CD14-positive monocyte (primary cell): ENCODE measurements around the gene LMBRD1. TPM values are rescaled to one million over a fixed set of nuclear protein-coding genes. Genes with fewer than 3 reads are reported as not detected.

Experiments
- DNase-seq, 3 donors: peaks; one replicate each; pipeline ENCODE4 v3.0.0-alpha.2; 2011 to 2022
- H2AFZ ChIP-seq: 2 replicates; pipeline ENCODE4 v1.6.0; 2012; ENCODE audit warnings: mild to moderate bottlenecking, low read depth, low read length, inconsistent platforms; ENCODE audit not compliant: insufficient read depth, poor library complexity, severe bottlenecking
- H3K27ac ChIP-seq, 2 donors: 1 replicate in 1 of 2; 2 replicates in 1 of 2; pipeline ENCODE4 v1.5.1; 2012 to 2013; ENCODE audit warnings: low read length in 2 of 2, control low read depth in 1 of 2, inconsistent platforms in 1 of 2, low read depth in 1 of 2, mild to moderate bottlenecking in 1 of 2
- H3K27me3 ChIP-seq, 2 donors: one replicate each; pipeline versions ENCODE4 v1.6.0 to v1.6.1; 2011 to 2013; ENCODE audit warnings: low read length in 2 of 2; ENCODE audit not compliant: control insufficient read depth in 2 of 2, insufficient read depth in 2 of 2
- H3K36me3 ChIP-seq, 2 donors: replicated peaks in 1 of 2; 1 replicate in 1 of 2; 2 replicates in 1 of 2; pipeline versions ENCODE4 v1.5.1 to v1.6.1; 2012 to 2013; ENCODE audit warnings: low read length in 2 of 2, control low read depth in 1 of 2, inconsistent platforms in 1 of 2, mild to moderate bottlenecking in 1 of 2; ENCODE audit not compliant: insufficient read depth in 2 of 2, control insufficient read depth in 1 of 2
- H3K4me1 ChIP-seq, 2 donors: 1 replicate in 1 of 2; 2 replicates in 1 of 2; pipeline versions ENCODE4 v1.5.1 to v1.6.1; 2012 to 2013; ENCODE audit warnings: low read length in 2 of 2, control low read depth in 1 of 2, inconsistent platforms in 1 of 2, mild to moderate bottlenecking in 1 of 2, moderate library complexity in 1 of 2; ENCODE audit not compliant: insufficient read depth in 2 of 2, control insufficient read depth in 1 of 2
- H3K4me2 ChIP-seq: replicated peaks from 2 replicates; pipeline ENCODE3; 2012; ENCODE audit warnings: low read length, moderate library complexity, mild to moderate bottlenecking; ENCODE audit not compliant: poor library complexity, severe bottlenecking; ENCODE audit errors: extremely low read depth
- H3K4me3 ChIP-seq, 3 experiments: fragments of 200-600 bp in 1 of 3; sonication (generic) in 1 of 3; replicated peaks in 1 of 3; 1 replicate in 2 of 3; 2 replicates in 1 of 3; pipeline ENCODE4 v1.5.1; 2011 to 2013; ENCODE audit warnings: low read length in 3 of 3, mild to moderate bottlenecking in 3 of 3, control low read depth in 2 of 3, low read depth in 2 of 3, inconsistent platforms in 1 of 3, moderate library complexity in 1 of 3
- H3K79me2 ChIP-seq: 2 replicates; pipeline ENCODE4 v1.6.0; 2012; ENCODE audit warnings: mild to moderate bottlenecking, control low read depth, inconsistent platforms, low read length, moderate library complexity; ENCODE audit not compliant: insufficient read depth
- H3K9ac ChIP-seq: 2 replicates; pipeline ENCODE4 v1.6.0; 2017; ENCODE audit warnings: low read length, mild to moderate bottlenecking; ENCODE audit not compliant: insufficient read depth, poor library complexity, severe bottlenecking
- H3K9me3 ChIP-seq, 2 donors: replicated peaks in 1 of 2; 1 replicate in 1 of 2; 2 replicates in 1 of 2; pipeline versions ENCODE4 v1.5.1 to v1.6.1; 2012 to 2013; ENCODE audit warnings: low read length in 2 of 2, control low read depth in 1 of 2; ENCODE audit not compliant: control insufficient read depth in 1 of 2, insufficient read depth in 1 of 2
- H4K20me1 ChIP-seq: 2 replicates; pipeline ENCODE4 v1.6.0; 2012; ENCODE audit warnings: mild to moderate bottlenecking, low read length, control low read depth, moderate library complexity; ENCODE audit not compliant: insufficient read depth
- H3K27ac Mint-ChIP-seq, 7 donors: one replicate each; pipeline ENCODE4 v1.8.0; 2020; ENCODE audit warnings: mild to moderate bottlenecking in 7 of 7, mixed read lengths in 7 of 7, moderate library complexity in 6 of 7, inconsistent platforms in 2 of 7
- H3K27me3 Mint-ChIP-seq, 3 donors: one replicate each; pipeline ENCODE4 v1.8.0; 2021 to 2022; ENCODE audit warnings: low read depth in 3 of 3, mild to moderate bottlenecking in 3 of 3, mixed read lengths in 3 of 3, moderate library complexity in 3 of 3, inconsistent platforms in 1 of 3
- H3K36me3 Mint-ChIP-seq, 2 donors: one replicate each; pipeline ENCODE4 v1.8.0; 2020; ENCODE audit warnings: mixed read lengths in 2 of 2, inconsistent platforms in 1 of 2, mild to moderate bottlenecking in 1 of 2
- H3K4me1 Mint-ChIP-seq: one replicate; pipeline ENCODE4 v1.8.0; 2020; ENCODE audit warnings: mild to moderate bottlenecking, mixed read lengths
- H3K4me3 Mint-ChIP-seq, 2 donors: one replicate each; pipeline ENCODE4 v1.8.0; 2020; ENCODE audit warnings: mild to moderate bottlenecking in 2 of 2, mixed read lengths in 2 of 2, moderate library complexity in 1 of 2
- H3K9me3 Mint-ChIP-seq, 7 donors: one replicate each; pipeline ENCODE4 v1.8.0; 2020 to 2022; ENCODE audit warnings: mixed read lengths in 7 of 7, mild to moderate bottlenecking in 6 of 7, moderate library complexity in 6 of 7, inconsistent platforms in 2 of 7
- WGBS: methylation state at CpG from one replicate; pipeline ENCODE4 v1.1.5; 2013; ENCODE audit warnings: missing lambda C conversion rate; ENCODE audit not compliant: insufficient coverage; 5-methylcytosine and 5-hydroxymethylcytosine counted together
- intact Hi-C, 2 donors: fragments of 100-400 bp; cut with micrococcal nuclease; formaldehyde crosslinking; loops; one replicate each; pipeline versions ENCODE4 v1.15.0 to v1.15.1; 2023
- polyA plus RNA-seq, 3 donors: library from polyadenylated mRNA; depleted of rRNA in 1 of 3; unstranded in 2 of 3; stranded (reverse) in 1 of 3; fragments of 300-500 nt in 2 of 3; fragments of >200 nt in 1 of 3; fragmentation: Illumina TruSeq in 2 of 3; gene quantifications; 1 replicate in 2 of 3; 2 replicates in 1 of 3; pipeline ENCODE4 v1.2.3, GENCODE V29; 2012 to 2021
- TF ChIP-seq, protein P1 (sequence below): fragments of 200-600 bp; IDR thresholded peaks from one replicate; pipeline ENCODE4 v1.8.0; 2022; ENCODE audit warnings: antibody characterized with exemption, mild to moderate bottlenecking

Gene LMBRD1
- polyA plus RNA-seq, 3 donors: 24.7 to 71.6 (median 64.2) TPM

DNA sequence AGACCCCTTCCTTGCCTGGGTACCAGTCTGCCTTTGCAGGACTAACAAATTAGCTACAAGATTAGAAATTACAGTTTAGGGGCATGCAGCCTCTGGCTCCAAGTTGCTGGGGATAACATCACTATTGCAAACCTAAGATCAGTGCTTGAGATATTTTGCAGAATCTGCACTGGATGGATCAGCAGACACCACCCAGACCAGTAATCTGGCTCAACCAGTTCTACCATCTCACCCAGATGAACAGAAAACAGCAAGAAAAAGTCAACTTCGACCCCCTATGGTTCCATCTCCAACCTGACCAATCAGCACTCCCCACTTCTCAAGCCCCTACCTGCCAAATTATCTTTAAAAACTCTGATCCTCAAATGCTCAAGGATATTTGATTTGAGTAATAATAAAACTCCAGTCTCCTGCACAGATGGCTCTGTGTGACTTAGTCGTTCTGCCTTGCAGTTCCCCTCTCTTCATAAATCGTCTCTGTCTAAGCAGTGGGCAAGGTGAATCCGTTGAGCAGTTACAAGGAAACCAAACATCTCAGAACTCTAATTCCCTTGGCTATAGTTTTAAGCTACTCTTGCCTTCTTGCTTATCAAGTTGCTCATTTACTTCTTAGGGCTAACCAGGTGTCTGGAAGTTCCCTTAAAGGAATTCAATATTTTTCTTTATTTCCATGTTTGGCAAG, 16.1 kb upstream of the LMBRD1 start:
- DNase-seq: no peak
- peaks cover 0 to 8% (median 4%) of the 10 kb centered on the region in 7 donors for H3K9me3 Mint-ChIP-seq
- Histone ChIP-seq H3K9ac (no peak overlapping the region), H3K27me3 (no peaks in the 10 kb centered on the region), H2AFZ (peak overlapping the region; percentile 52), H3K4me2 (peak overlapping the region; percentile 44), H3K4me3 (peak overlapping the region in 1 of 3 experiments; percentile 42), H3K36me3 (no peaks in the 10 kb centered on the region), H3K9me3 (no peaks in the 10 kb centered on the region), H3K4me1 (peaks cover 20 to 32% of the 10 kb centered on the region in 2 donors), H3K27ac (peak overlapping the region in 1 of 2 donors; percentile 75), H4K20me1 (no peaks in the 10 kb centered on the region), H3K79me2 (no peaks in the 10 kb centered on the region)
- H3K27me3 Mint-ChIP-seq: peaks cover 0 to 1% (median 0%) of the 10 kb centered on the region in 3 donors
- intact Hi-C loops: no loop called here
- H3K4me3 Mint-ChIP-seq: peak overlapping the region in 1 of 2 donors; percentile 75
- H3K27ac Mint-ChIP-seq: peak overlapping the region; percentile 35 to 90 (median 74)
- TF ChIP-seq, protein P1, sequence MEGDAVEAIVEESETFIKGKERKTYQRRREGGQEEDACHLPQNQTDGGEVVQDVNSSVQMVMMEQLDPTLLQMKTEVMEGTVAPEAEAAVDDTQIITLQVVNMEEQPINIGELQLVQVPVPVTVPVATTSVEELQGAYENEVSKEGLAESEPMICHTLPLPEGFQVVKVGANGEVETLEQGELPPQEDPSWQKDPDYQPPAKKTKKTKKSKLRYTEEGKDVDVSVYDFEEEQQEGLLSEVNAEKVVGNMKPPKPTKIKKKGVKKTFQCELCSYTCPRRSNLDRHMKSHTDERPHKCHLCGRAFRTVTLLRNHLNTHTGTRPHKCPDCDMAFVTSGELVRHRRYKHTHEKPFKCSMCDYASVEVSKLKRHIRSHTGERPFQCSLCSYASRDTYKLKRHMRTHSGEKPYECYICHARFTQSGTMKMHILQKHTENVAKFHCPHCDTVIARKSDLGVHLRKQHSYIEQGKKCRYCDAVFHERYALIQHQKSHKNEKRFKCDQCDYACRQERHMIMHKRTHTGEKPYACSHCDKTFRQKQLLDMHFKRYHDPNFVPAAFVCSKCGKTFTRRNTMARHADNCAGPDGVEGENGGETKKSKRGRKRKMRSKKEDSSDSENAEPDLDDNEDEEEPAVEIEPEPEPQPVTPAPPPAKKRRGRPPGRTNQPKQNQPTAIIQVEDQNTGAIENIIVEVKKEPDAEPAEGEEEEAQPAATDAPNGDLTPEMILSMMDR: no peak
- peaks cover 35% of the 10 kb centered on the region for H3K4me1 Mint-ChIP-seq
- WGBS: 33% methylated on average over 3 of the region's 4 CpGs
- peaks cover 0 to 2% of the 10 kb centered on the region in 2 donors for H3K36me3 Mint-ChIP-seq

DNA sequence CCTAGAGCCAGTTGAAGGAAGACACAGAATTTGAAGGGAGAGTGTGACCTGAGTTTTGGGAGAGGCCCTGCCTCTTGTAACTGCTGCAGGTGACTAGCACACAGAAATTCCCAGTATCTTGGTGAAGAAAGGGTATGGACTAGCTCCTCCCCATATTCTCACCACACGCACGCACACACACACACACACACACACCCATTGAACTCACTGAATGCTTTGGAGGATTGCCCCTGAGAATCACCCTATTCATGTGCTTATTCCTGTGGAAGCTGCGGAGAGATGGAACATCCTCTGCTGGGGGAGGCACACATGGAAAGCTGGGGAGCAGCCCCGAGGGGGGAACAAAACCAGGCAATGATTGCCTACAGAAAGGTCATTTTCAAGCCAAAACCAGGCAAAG, 6.2 kb upstream of the LMBRD1 start:
- Mint-ChIP-seq H3K27me3 (peaks cover 0 to 2% (median 2%) of the 10 kb centered on the region in 3 donors), H3K4me1 (no peaks in the 10 kb centered on the region), H3K27ac (no peak overlapping the region), H3K9me3 (peaks cover 0 to 14% (median 2%) of the 10 kb centered on the region in 7 donors), H3K4me3 (no peak overlapping the region), H3K36me3 (no peaks in the 10 kb centered on the region)
- H3K9me3 ChIP-seq: peaks cover 0 to 6% of the 10 kb centered on the region in 2 donors
- H3K4me1 ChIP-seq: no peaks in the 10 kb centered on the region
- H3K27ac ChIP-seq: no peak overlapping the region
- H4K20me1 ChIP-seq: no peaks in the 10 kb centered on the region
- TF ChIP-seq, protein P1: no peak
- no peaks in the 10 kb centered on the region for H3K27me3 ChIP-seq
- no peaks in the 10 kb centered on the region for H3K79me2 ChIP-seq
- WGBS: no CpG with 5 or more reads among the region's 4 CpGs
- DNase-seq: no peak
- H3K4me2 ChIP-seq: no peak overlapping the region
- intact Hi-C loops: no loop called here
- no peak overlapping the region for H3K9ac ChIP-seq
- H2AFZ ChIP-seq: no peak overlapping the region
- no peak overlapping the region for H3K4me3 ChIP-seq
- H3K36me3 ChIP-seq: no peaks in the 10 kb centered on the region
